Measurements from ENCODE around the gene CEACAM1.
"Not testable (repeated sequence)": the region's sequence is repeated elsewhere in the genome, so short reads cannot be mapped to it uniquely, and the experiment has no call there.

Gene CEACAM1

DNA sequence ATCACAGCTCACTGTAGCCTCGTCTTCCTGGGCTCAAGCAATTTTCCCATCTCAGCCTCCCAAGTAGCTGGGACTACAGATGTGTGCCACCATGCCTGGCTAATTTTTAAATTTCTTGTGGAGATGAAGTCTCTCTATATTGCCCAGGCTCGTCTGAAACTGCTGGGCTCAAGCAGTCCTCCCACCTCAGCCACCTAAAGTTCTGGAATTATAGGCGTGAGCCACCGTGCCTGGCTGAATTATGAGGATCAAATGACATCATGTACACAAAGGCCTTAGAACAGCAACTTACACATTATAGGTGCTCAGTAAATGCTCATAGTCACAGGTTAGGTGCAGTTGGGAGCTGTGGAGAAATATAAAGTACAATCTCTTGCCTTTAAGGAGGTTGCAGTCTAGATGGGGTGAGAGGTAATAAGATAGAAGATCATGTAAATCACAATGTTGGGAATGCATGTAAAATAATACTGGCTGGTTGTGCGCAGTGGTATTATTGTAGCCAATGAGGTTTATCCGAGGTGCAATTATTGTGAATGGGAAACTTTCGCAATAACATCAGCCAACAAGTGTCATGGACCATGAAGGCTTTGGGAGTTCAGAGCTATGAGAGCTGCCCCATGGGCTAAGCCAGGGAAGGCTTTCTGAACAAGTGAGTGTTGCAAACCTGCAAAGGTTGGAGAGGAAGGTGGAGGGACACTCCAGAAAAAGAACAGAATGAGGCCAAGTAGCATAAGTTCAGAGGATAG is 55.7 kb downstream of the CEACAM1 start:
- no peak for DNase-seq

- DNase-seq: no peak
Observed at GRCh38 chr19:42471554-42472249, 56.6 kb downstream of the CEACAM1 start.

DNA sequence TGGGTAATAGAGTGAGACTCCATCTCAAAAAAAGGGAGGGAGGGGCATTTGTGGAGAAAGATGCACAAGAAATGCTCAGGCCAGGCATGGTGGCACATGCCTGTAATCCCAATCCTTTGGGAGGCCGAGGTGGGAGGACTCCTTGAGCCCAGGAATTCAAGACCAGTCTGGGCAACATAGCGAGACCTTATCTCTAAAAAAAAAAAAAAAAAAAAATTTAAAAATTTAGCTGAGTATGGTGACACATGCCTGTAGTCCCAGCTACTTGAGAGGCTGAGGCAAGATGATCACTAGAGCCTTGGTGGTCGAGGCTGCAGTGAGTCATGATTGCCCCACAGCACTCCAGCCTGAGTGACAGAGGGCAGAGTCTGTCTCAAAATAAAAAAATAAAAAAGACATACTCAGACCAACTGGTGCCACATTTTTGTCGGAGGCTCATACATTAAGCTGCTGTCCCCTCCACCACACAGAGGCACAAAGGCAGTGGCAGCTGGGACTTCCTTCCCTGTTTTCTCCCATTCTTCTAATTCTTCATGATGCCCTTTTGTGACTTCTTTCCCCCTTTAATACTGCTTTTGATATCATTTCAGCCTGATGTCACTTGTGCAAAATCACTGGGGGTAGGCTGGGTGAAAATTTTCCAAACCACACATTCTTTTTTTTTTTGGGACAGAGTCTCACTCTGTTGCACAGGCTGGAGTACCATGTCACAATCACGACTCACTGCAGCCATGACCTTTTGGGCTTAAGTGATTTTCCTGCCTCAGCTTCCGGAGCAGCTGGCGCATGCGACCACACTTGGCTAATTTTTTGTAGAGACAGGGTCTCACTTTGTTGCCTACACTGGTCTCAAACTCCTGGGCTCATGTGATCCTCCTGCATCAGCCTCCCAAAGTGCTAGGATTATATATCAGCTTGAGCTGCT is 58.7 kb downstream of the CEACAM1 start:
- DNase-seq: no peak

DNA sequence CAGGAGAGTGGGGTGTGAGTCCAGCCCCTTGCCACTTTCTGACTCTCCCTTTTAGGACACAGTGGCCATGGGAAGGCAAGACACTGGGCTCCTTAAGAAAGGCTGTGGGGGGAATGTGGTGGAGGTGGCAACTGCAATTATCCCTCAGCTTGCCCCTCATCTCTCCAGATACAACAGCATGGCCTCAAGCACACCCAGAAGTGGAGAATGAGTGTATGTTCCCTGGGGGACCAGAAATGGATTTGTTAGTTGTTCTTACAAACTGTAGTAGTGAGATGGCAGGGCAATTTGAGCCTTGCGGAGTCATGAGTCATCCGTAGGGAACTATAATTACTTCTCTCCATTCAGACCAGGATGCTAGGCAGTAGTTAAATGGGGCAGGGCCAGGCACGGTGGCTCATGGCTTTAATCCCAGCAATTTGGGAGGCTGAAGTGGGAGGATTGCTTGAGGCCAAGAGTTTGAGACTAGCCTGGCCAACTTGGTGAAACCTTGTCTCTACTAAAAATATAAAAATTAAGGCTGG is 59.9 kb downstream of the CEACAM1 start:
- DNase-seq: no peak

DNA sequence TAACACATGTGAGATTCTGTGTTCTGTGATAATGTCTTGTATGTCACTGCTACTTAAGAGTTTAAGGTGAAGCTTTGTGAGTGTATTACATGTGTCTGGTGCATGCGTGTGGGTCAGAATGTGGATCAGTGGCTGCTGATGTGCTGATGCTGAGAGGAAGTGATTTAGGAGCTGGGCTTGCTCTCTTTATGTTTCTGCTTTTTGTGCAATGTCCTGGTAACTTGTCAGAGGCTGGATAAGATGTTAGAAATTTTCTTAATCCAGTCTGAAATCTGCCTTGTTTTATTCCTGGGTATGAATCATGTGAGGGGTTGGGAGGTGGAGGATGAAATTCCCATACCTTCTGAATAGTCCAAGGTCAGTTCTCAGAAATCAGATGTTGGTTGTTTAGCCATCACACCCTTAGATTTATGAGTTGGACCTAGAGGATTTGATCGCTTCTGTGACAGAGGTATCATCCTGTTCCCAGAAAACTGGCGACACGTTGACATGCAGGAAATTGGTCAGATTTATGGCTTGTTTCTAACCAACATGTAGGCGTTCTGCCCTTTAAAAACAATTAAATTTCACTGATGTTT is 61.0 kb downstream of the CEACAM1 start:
- no peak for DNase-seq

DNA sequence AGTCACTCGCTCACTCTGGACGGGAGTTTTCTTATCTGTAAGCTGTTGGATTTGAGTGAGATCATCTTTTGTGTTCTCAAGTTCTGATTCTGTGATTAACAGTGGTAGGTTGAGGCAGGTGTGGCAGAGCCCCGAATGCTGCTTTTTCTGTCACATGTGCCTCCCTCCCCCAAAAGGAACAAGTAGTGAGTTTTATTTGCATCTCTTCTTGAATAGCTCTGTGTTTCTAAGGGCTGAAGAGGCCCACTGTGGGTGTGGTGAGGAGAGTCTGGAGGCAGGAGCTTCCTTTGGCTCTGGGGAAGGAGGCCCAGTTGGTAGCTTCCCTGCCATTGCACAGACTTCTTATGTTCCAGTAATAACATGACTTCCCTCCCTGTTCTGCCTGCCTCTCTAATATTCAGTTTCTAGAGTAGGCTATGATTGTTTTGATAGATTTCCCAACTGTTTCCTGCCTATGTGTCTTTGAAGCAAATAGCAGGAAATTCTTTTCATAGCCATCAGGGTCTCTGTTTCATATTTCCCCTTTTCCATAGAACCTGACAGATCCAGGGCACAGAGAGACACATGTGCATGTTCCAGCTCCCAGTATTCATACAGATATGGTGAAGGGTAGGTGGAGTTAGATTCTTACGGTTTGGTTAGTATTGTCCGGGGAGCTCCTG is 61.6 kb downstream of the CEACAM1 start:
- DNase-seq: no peak

DNA sequence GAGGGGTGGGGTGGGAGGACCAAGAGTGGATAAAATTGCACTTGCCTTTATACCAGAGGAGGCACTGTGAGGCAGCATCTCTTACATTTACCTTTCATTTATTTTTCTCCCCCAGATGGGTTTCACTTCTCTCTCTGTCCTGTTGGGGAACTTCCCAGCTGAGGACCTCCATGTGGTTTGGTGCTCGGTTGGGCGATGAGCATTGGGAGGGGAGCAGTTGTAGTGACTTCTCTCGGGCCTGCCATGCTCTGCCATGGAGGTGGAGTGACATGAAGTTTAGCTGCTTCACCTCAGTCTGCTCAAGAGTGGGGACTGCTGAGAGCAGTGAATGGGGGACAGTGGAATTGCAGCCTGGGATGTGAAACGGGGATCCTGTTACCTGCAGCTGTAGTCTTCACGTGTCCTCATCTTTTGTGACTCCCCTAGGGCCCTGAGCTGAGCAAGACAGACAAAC is 62.4 kb downstream of the CEACAM1 start:
- no peak for DNase-seq

GRCh38 chr19:42461700-42462324 is 66.5 kb downstream of the CEACAM1 start:
- DNase-seq: no peak

- DNase-seq: not testable (repeated sequence)
Observed at GRCh38 chr19:42461231-42461630, 67.0 kb downstream of the CEACAM1 start.

GRCh38 chr19:42459926-42460325 is 68.4 kb downstream of the CEACAM1 start:
- no peak for DNase-seq

All from activated CD4-positive, alpha-beta T cell treated with anti-CD3 and anti-CD28 coated beads for 4 hours (primary cell).